AG10803 (cell line): ENCODE measurements around the gene TMCC3.

Experiments
- DNase-seq: peaks from one replicate; pipeline ENCODE4 v3.0.0; 2010; ENCODE audit warnings: low read depth
- H3K4me3 ChIP-seq: 2 replicates; pipeline ENCODE4 v1.5.1; 2011; ENCODE audit warnings: mild to moderate bottlenecking, low read length, control low read depth
- TF ChIP-seq, protein P1 (sequence below): conservative IDR thresholded peaks from 2 replicates; pipeline ENCODE4 v1.5.1; 2011; ENCODE audit warnings: mild to moderate bottlenecking, low read length, control low read depth, inconsistent platforms

Gene TMCC3

DNA sequence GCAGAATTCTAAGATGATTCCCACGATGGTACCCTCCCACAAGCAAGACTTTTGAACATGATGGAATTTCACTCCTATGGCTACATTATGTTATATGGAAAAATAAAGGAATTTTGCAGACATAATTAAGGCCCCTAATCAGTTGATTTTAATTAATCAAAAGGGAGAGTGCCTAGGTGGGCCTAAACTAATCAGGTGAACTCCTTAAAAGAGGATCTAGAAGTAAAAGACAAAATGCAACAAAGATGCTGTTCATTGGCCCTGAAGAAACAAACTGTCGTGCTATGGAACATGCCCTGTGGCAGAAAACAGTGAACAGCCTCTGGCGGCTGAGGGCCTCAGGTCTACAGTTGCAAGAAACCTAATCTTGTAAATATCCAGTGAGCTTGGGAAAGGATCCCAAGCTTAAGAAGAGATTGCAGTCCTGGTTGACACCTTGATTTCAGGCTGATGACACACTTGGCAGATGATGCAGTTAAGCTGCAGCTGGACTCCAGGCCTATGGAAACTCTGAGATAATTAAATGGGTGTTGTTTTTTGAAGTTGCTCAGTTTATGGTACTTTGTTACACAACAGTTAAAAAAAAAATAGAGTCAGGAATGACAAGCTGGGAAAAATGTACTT is 13.8 kb downstream of the TMCC3 start:
- TF ChIP-seq, protein P1, sequence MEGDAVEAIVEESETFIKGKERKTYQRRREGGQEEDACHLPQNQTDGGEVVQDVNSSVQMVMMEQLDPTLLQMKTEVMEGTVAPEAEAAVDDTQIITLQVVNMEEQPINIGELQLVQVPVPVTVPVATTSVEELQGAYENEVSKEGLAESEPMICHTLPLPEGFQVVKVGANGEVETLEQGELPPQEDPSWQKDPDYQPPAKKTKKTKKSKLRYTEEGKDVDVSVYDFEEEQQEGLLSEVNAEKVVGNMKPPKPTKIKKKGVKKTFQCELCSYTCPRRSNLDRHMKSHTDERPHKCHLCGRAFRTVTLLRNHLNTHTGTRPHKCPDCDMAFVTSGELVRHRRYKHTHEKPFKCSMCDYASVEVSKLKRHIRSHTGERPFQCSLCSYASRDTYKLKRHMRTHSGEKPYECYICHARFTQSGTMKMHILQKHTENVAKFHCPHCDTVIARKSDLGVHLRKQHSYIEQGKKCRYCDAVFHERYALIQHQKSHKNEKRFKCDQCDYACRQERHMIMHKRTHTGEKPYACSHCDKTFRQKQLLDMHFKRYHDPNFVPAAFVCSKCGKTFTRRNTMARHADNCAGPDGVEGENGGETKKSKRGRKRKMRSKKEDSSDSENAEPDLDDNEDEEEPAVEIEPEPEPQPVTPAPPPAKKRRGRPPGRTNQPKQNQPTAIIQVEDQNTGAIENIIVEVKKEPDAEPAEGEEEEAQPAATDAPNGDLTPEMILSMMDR: no peak
- no peak for DNase-seq

DNA sequence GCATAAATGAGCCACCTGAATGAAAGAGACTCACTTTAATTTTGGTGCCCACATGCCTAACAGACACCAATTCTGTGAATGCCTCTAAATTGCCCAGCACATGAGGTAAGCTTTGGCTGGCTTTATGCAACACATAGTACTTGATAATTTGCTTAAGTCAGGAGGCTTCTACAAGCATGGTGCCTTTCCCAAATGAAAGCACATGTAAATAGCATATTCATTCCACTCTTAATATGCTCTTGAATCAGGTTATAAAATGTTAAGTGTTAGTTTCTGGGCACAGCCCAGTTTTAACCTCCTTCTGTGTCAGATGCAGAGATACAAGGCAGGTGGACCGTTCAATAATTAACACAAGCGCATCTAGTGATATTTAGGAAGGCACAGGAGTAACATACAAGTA is 15.6 kb downstream of the TMCC3 start:
- DNase-seq: no peak
- H3K4me3 ChIP-seq: no peak overlapping the region
- TF ChIP-seq, protein P1: no peak

More for the DNA sequence above, 13.8 kb downstream of the TMCC3 start:
- H3K4me3 ChIP-seq: no peak overlapping the region

DNA sequence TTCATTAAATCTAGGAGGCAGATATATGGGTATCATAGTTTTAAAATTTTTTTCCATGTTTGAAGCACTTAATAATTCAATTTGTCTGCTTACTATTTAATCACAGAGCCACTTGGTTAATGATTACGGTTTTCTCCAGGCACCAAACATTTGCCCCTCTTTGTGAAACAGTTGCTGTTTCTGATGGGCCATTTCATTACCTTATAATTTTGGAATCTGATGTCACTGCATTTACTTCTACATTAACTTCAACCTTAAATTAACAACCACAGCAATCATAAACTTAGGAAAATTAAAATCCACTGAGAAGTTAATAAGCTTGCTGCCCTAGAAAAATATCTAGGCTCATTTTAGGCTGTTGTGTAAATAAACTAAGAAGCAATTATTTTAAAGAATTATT is 17.0 kb downstream of the TMCC3 start:
- DNase-seq: no peak
- H3K4me3 ChIP-seq: no peak overlapping the region
- TF ChIP-seq, protein P1: no peak

DNA sequence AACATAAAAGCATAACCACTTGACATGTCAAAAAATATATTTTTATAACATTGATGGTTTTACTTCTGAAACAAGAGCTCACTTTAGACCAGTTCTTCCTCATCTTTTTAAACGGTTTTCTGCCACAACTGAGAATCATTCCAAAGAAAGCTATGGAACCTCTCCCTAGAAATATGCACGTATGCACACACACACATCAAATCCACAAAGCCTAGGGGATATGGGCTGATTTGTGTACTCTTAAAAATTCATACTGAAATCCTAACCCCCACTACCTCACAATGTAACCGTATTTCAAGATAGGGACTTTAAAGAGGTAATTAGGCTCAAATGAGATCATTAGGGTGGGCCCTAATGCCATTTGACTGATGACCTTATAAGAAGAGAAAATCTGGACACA is 19.3 kb downstream of the TMCC3 start:
- no peak overlapping the region for H3K4me3 ChIP-seq
- TF ChIP-seq, protein P1: no peak
- DNase-seq: no peak

DNA sequence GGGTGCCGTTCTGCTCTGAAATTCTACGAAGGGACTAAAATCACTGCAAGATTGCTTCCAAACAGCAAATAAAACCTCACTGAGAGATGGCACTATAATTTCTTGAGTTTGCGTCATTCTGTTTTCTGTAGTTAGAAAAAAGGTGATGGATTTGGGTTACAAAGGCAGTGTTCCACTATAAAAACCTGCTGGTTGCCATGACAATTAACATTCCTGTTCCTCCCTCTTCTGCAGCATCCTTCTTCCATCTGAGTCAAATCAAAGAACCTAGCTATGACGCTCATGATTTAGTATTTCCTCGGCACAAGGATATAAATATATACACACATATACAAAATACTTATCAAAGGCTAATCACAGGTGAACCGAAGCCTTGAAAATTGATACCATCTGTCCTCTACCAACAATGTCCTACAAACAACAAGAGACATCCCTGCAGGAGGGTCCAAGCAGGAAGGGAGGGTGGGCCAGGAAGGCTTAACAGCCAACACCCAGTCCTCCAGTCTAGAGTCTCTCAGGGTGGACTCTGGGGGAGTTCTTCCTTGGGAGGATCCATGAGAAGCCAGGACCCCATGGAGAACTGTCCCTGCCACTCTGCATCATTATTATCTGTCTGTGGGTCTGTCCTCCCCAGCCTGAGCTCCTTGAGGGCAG is 21.4 kb downstream of the TMCC3 start:
- H3K4me3 ChIP-seq: no peak overlapping the region

DNA sequence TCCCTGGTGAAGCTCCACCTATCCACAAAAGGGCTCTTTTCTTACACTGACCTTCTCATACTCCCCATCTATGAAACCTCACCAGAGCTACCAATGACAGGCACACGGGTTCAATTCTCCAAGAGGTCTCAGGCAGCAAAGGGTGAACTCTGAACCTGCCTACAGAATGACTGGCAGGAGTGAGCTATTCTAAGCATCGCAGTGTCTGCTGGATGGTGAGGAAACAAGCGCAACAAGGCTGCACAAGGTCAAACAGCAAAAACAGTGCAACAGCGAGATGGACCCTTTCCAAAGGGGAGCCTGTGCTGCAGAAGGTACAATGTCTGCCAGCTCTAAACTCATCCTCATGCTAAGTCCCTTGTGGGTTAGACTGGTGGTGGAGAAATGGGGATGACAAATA is 22.0 kb downstream of the TMCC3 start:
- DNase-seq: no peak
- TF ChIP-seq, protein P1: no peak
- H3K4me3 ChIP-seq: no peak overlapping the region

More for the DNA sequence above, 21.4 kb downstream of the TMCC3 start:
- no peak for DNase-seq
- TF ChIP-seq, protein P1: no peak

DNA sequence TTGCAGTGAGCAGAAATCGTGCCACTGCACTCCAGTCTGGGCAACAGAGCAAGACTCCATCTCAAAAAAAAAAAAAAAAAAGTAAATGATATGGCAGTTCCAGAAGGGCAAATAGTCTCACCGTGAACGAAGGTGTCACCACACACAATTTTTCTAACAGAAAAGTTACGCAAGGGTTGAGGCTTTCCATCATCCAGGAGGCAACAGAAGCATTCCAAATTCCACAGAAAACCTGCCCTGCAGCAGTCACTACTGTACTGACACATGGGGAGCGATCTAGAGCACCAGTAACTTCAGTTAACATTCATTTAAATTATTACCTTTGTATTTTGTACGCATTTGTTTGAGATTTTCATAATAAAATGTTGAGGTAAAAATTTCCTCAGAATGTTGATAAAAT is 24.8 kb downstream of the TMCC3 start:
- TF ChIP-seq, protein P1: no peak
- no peak overlapping the region for H3K4me3 ChIP-seq
- DNase-seq: no peak
